B cell (primary cell): ENCODE results near the gene SNRK.

Experiments
- EZH2 ChIP-seq: IDR thresholded peaks from 2 replicates; pipeline ENCODE4 v1.6.1; 2012; ENCODE audit warnings: borderline replicate concordance, low read depth, mild to moderate bottlenecking, moderate library complexity, low read length; ENCODE audit not compliant: insufficient read depth, poor library complexity, severe bottlenecking
- TF ChIP-seq, protein P1 (sequence below): fragments of 200-600 bp; IDR thresholded peaks from one replicate; pipeline ENCODE4 v1.8.0; 2022; ENCODE audit warnings: antibody characterized with exemption, mild to moderate bottlenecking

DNA sequence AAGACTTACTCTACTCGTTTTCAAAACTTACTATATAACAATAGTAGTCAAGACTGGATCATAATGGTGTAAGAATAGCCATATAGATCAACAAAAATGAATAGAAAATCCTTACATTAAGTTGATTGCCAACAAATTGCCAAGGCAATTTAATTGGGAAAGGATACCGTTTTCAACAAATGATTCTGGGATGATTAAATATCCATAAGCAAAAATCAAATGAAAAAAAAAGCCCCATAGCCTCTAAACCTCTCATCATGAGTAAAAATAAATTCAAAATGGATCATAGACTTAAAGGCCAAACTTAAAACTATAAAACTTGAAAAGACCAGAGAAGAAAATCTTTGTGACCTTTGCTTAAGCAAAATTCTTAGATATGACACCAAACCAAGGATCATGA is 5.3 kb upstream of the SNRK start:
- TF ChIP-seq, protein P1, sequence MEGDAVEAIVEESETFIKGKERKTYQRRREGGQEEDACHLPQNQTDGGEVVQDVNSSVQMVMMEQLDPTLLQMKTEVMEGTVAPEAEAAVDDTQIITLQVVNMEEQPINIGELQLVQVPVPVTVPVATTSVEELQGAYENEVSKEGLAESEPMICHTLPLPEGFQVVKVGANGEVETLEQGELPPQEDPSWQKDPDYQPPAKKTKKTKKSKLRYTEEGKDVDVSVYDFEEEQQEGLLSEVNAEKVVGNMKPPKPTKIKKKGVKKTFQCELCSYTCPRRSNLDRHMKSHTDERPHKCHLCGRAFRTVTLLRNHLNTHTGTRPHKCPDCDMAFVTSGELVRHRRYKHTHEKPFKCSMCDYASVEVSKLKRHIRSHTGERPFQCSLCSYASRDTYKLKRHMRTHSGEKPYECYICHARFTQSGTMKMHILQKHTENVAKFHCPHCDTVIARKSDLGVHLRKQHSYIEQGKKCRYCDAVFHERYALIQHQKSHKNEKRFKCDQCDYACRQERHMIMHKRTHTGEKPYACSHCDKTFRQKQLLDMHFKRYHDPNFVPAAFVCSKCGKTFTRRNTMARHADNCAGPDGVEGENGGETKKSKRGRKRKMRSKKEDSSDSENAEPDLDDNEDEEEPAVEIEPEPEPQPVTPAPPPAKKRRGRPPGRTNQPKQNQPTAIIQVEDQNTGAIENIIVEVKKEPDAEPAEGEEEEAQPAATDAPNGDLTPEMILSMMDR, result no peak
- no peak for TF ChIP-seq EZH2
